Astrocyte of the cerebellum (primary cell): ENCODE measurements around the gene SLC16A9.

Source experiments
- DNase-seq: peaks from one replicate; pipeline ENCODE4 v3.0.0-alpha.2; 2011; ENCODE audit warnings: low read depth
- H3K4me3 ChIP-seq: 2 replicates; pipeline ENCODE4 v1.5.1; 2011; ENCODE audit warnings: mild to moderate bottlenecking, low read depth, low read length, moderate library complexity
- CTCF ChIP-seq: IDR thresholded peaks from 2 replicates; pipeline ENCODE4 v1.5.1; 2012; ENCODE audit warnings: low read length, low read depth, moderate library complexity, mild to moderate bottlenecking; ENCODE audit errors: missing control alignments
- in situ Hi-C: cut with HindIII; loops from 2 replicates; pipeline ENCODE4 v1.10.0; 2017; ENCODE audit warnings: low sequenced_read_pairs

SLC16A9 gene

GRCh38 chr10:59709395-59710125 lies at the start of gene SLC16A9:
SLC16A9 (minus strand) TSS chr10:59709850; CDS start chr10:59684291, 25,559 bp downstream.
- peak; percentile 47 for TF ChIP-seq CTCF
- in situ Hi-C loops = no loop called here
- peak within 1 kb of the TSS; percentile 62 for H3K4me3 ChIP-seq
- peak; percentile 8 for DNase-seq

- H3K4me3 ChIP-seq = no peak overlapping the region
- in situ Hi-C loops = no loop called here
- TF ChIP-seq CTCF = no peak
- DNase-seq = peak; percentile 86
These were observed 48.3 kb upstream of the SLC16A9 start for GRCh38 chr10:59757966-59758365.

- TF ChIP-seq CTCF = no peak
- peak; percentile 15 for DNase-seq
- H3K4me3 ChIP-seq = no peak overlapping the region
- in situ Hi-C loops = no loop called here
These were observed 45.3 kb upstream of the SLC16A9 start for GRCh38 chr10:59754951-59755350.

GRCh38 chr10:59753267-59753666 lies 43.6 kb upstream of the SLC16A9 start, which contains the start of gene MRLN:
MRLN (minus strand) TSS chr10:59753455.
- no peak for TF ChIP-seq CTCF
- H3K4me3 ChIP-seq = no peak within 1 kb of the TSS
- DNase-seq = no peak
- in situ Hi-C loops = no loop called here

- H3K4me3 ChIP-seq = no peak overlapping the region
- no peak for TF ChIP-seq CTCF
- no peak for DNase-seq
- in situ Hi-C loops = no loop called here
These were observed 42.8 kb upstream of the SLC16A9 start for GRCh38 chr10:59752278-59752940.

GRCh38 chr10:59750155-59750945 lies 40.7 kb upstream of the SLC16A9 start:
- no peak overlapping the region for H3K4me3 ChIP-seq
- in situ Hi-C loops = no loop called here
- no peak for TF ChIP-seq CTCF
- no peak for DNase-seq
